HG02840 (cell line): ENCODE results near the gene ZNF397.

Source experiments
- ATAC-seq: cut with Tn5 transposase; IDR thresholded peaks from one replicate; pipeline ENCODE4 v1.9.1; 2021; ENCODE audit warnings: mild to moderate bottlenecking, moderate library complexity, moderate number of reproducible peaks; ENCODE audit not compliant: unreplicated experiment, low FRiP score

Gene ZNF397

GRCh38 chr18:35290094-35290735, 49.4 kb downstream of the ZNF397 start, which contains the start of gene ZSCAN30:
Gene ZSCAN30, minus strand, starts transcription at chr18:35290229. Its CDS starts 25,877 bp downstream, at chr18:35264352.
- ATAC-seq, result peak; percentile 95

GRCh38 chr18:35291166-35291565, 50.3 kb downstream of the ZNF397 start:
- ATAC-seq, result no peak

GRCh38 chr18:35296060-35296459, 55.2 kb downstream of the ZNF397 start:
- ATAC-seq, result no peak

- ATAC-seq, result no peak
These were observed 62.8 kb downstream of the ZNF397 start for GRCh38 chr18:35303610-35304009.

GRCh38 chr18:35306588-35307250, 65.9 kb downstream of the ZNF397 start:
- no peak for ATAC-seq
